ENCODE results near the gene ANKS1B.

ANKS1B gene

DNA sequence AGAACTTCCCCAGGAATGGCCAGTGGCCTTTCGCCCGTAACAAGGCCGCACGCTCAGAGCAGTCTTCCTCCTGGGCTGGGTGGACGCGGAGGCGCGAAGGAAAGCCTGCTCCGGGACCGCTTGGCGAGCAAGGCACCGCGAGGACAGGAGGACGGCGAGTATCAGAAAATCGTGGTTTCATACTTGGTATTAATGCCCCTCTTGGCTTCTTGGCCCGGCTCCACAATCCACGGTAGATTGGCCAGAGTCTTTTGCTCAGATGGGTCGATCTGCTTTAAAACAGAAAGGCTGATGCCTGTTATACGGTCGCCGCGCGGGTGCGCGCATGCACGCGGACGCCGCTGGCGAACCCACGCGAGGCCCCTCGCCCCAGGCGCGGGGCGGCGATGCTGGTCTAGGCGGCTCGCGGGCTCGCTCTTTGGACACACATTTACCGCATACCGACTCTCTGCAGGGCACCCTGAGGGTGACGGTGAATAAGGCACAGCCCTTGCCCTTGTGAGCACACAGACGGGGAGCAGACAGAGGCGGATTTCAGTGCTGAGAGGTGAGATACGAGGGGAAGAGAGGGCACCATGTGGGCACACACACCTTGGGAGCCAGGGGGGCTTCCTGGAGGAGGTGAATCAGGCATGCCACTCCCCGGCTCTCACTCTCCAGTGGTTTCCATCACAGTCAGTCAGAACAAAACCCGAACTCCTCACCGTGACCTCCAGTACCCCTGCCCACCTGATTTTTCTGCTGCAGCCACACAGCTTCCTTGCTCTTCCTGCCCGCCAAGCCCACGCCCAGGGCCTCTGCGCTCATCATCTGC lies 1239.0 kb downstream of the ANKS1B start:
- no peaks in the 10 kb centered on the region for H3K9me3 ChIP-seq (ENCODE audit: control insufficient read depth, insufficient read depth, low read depth, low read length)
- H3K9ac ChIP-seq (ENCODE audit: low read length): peak overlapping the region; percentile 52
- H3K4me1 ChIP-seq (ENCODE audit: control insufficient read depth, insufficient read depth, low read length): peaks cover 24% of the 10 kb centered on the region
- H3K36me3 ChIP-seq (ENCODE audit: control insufficient read depth, insufficient read depth, low read length): no peaks in the 10 kb centered on the region
- peak overlapping the region; percentile 59 for H3K4me3 ChIP-seq (ENCODE audit: low read depth, low read length)
- no peak overlapping the region for H3K27ac ChIP-seq (ENCODE audit: low read depth, low read length)
- H3K27me3 ChIP-seq (ENCODE audit: control insufficient read depth, insufficient read depth, low read length): peaks cover 24% of the 10 kb centered on the region

DNA sequence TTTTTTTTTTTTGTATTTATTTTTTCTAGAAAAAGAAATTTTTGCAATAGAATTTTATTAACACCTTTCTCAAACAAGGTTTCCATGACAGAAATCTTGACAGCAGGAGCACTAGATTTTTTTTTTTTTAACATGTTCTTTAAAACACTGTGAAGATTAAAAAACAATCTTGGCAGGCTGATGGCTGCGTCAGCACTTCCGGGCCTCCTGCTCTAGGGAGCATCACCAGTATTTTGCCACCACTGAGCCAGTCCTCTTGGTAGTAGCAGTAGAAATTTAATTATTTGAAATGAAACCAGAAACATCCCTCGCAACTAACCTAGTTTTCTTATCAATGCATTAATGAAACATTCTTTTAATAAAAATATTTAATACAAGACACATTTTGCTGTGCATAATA lies 1240.1 kb downstream of the ANKS1B start:
- no peaks in the 10 kb centered on the region for H3K36me3 ChIP-seq (ENCODE audit: control insufficient read depth, insufficient read depth, low read length)
- H3K9ac ChIP-seq (ENCODE audit: low read length): no peak overlapping the region
- peaks cover 18% of the 10 kb centered on the region for H3K4me1 ChIP-seq (ENCODE audit: control insufficient read depth, insufficient read depth, low read length)
- H3K4me3 ChIP-seq (ENCODE audit: low read depth, low read length): no peak overlapping the region
- H3K9me3 ChIP-seq (ENCODE audit: control insufficient read depth, insufficient read depth, low read depth, low read length): no peaks in the 10 kb centered on the region
- peaks cover 24% of the 10 kb centered on the region for H3K27me3 ChIP-seq (ENCODE audit: control insufficient read depth, insufficient read depth, low read length)
- H3K27ac ChIP-seq (ENCODE audit: low read depth, low read length): no peak overlapping the region

DNA sequence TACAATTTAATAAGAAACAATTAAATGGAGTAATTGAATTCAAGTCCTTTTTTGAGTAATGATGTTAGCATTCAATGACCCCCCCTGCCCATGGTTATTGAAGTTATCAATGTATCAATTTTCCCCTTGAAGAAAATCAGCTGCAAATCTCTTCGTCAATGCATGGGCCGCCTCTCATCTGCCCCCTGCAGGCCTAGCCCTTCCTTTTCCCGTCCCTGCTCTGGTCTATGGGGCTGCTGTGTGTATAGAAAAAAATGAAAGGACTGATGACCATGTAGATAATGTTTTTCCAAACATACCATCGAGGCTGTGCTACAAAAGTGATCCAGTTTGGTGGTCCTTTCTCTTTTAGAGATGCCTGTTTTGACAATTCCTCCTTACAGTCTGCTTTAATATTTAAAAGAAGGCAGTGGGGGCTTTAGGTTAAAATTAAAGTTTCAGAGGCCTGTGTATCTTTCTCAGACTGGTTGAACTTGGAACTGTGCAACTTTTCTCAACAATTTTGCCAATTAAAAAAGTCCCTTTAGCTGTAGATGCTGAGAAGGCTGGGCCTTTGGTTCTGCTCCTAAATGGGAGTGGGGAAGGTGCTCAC lies 1241.3 kb downstream of the ANKS1B start:
- Histone ChIP-seq H3K9me3 (ENCODE audit: control insufficient read depth, insufficient read depth, low read depth, low read length) (no peaks in the 10 kb centered on the region), H3K9ac (ENCODE audit: low read length) (no peak overlapping the region), H3K36me3 (ENCODE audit: control insufficient read depth, insufficient read depth, low read length) (no peaks in the 10 kb centered on the region), H3K27me3 (ENCODE audit: control insufficient read depth, insufficient read depth, low read length) (peaks cover 24% of the 10 kb centered on the region), H3K4me3 (ENCODE audit: low read depth, low read length) (no peak overlapping the region), H3K27ac (ENCODE audit: low read depth, low read length) (no peak overlapping the region), H3K4me1 (ENCODE audit: control insufficient read depth, insufficient read depth, low read length) (peaks cover 18% of the 10 kb centered on the region)

DNA sequence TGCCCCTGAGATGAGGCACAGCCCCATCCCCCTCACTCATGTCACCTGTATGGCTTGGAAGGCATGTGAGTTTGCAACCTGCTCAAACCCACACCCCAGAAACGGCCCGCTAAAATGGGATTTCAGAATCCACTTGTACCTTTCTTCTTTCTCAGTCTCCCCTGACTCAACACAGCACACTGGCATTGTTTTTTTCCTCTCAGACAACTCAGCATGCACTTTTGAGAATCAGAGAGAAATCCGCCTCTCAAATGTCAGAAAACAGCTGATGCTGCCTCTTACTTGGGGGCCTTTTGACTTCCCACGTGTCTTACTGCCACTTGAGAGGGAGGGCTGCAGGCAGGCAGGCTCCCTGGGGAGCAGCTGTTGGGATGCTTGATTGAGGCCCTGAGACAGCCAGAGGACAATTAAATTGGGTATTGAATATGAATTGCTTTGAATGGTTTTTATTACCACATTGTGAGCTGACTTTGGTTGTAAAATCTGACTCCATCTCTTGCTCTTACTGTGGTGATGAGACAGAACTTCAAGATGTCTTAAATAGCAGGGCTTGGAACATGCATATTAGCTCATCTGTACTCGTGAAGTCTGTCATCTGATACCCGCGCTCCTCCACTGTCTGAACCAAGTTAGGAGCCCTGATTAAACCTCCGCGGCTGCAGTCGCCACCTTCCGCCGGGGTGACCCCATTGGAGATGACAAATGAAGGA lies 1243.0 kb downstream of the ANKS1B start:
- Histone ChIP-seq H3K4me1 (ENCODE audit: control insufficient read depth, insufficient read depth, low read length) (peaks cover 18% of the 10 kb centered on the region), H3K4me3 (ENCODE audit: low read depth, low read length) (no peak overlapping the region), H3K9me3 (ENCODE audit: control insufficient read depth, insufficient read depth, low read depth, low read length) (no peaks in the 10 kb centered on the region), H3K36me3 (ENCODE audit: control insufficient read depth, insufficient read depth, low read length) (no peaks in the 10 kb centered on the region), H3K27me3 (ENCODE audit: control insufficient read depth, insufficient read depth, low read length) (peaks cover 19% of the 10 kb centered on the region), H3K27ac (ENCODE audit: low read depth, low read length) (no peak overlapping the region), H3K9ac (ENCODE audit: low read length) (no peak overlapping the region)

DNA sequence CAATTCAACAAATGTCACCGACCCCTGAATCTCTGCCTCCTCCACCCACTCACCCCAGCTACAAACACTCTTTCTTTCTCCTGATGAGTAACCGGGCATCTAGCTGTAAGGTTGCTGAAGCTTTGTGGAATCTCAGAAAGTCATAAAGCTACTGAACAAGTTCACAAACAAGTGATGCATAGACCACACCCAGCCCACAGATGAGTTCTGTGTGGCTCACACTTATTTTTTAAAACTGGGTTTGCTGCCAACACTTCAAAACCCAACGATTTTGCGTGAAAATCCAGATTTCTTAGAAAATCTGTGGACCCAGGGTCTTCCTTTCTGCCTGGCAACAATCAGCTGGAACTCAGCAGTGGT lies 1243.6 kb downstream of the ANKS1B start:
- Histone ChIP-seq H3K36me3 (ENCODE audit: control insufficient read depth, insufficient read depth, low read length) (no peaks in the 10 kb centered on the region), H3K9ac (ENCODE audit: low read length) (no peak overlapping the region), H3K4me3 (ENCODE audit: low read depth, low read length) (no peak overlapping the region), H3K27me3 (ENCODE audit: control insufficient read depth, insufficient read depth, low read length) (peaks cover 13% of the 10 kb centered on the region), H3K4me1 (ENCODE audit: control insufficient read depth, insufficient read depth, low read length) (peaks cover 18% of the 10 kb centered on the region), H3K27ac (ENCODE audit: low read depth, low read length) (no peak overlapping the region), H3K9me3 (ENCODE audit: control insufficient read depth, insufficient read depth, low read depth, low read length) (no peaks in the 10 kb centered on the region)

DNA sequence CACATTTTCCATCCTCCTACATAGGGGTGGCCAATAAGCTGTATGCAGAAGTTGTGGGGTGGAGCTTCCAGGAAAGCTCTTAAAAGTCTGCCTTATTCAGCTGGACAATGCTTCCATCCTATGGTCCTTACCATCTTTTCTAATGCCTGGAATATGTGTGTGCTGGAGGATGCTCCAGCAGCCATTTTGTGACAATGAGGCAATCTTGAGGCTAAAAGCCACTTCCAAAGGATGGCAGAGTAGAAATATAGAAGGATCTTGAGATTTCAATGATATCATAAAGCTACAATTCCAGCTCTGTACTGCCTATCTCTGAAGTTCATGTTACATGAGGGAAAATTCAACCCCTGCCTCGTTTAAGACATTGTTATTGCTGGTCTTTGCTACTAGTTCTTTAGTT lies 1244.0 kb downstream of the ANKS1B start:
- peaks cover 15% of the 10 kb centered on the region for H3K4me1 ChIP-seq (ENCODE audit: control insufficient read depth, insufficient read depth, low read length)
- H3K9me3 ChIP-seq (ENCODE audit: control insufficient read depth, insufficient read depth, low read depth, low read length): no peaks in the 10 kb centered on the region

DNA sequence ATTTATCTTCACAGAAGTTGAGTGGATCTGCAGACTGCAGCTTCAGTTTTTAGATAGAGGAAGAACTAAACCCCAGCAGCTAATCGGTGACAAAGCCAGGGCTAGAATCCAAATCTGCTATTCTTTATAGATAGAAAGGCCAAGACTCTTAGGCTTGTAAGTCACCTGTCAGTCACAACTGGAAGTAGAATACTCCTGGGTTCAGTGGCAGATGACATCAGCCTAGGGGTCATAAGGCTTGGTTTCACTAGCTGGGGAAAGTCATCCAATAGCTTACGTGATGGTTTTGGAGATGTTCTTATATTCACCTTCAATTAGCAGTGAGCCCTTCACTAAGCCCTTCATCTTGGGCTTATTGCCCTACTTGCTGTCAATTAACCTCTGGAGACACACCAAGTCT lies 1246.2 kb downstream of the ANKS1B start:
- no peak overlapping the region for H3K9ac ChIP-seq (ENCODE audit: low read length)
- H3K4me1 ChIP-seq (ENCODE audit: control insufficient read depth, insufficient read depth, low read length): peaks cover 15% of the 10 kb centered on the region
- no peaks in the 10 kb centered on the region for H3K9me3 ChIP-seq (ENCODE audit: control insufficient read depth, insufficient read depth, low read depth, low read length)

More for the DNA sequence above, 1244.0 kb downstream of the ANKS1B start:
- H3K36me3 ChIP-seq (ENCODE audit: control insufficient read depth, insufficient read depth, low read length): no peaks in the 10 kb centered on the region
- peaks cover 9% of the 10 kb centered on the region for H3K27me3 ChIP-seq (ENCODE audit: control insufficient read depth, insufficient read depth, low read length)
- H3K4me3 ChIP-seq (ENCODE audit: low read depth, low read length): no peak overlapping the region
- no peak overlapping the region for H3K27ac ChIP-seq (ENCODE audit: low read depth, low read length)
- H3K9ac ChIP-seq (ENCODE audit: low read length): no peak overlapping the region

DNA sequence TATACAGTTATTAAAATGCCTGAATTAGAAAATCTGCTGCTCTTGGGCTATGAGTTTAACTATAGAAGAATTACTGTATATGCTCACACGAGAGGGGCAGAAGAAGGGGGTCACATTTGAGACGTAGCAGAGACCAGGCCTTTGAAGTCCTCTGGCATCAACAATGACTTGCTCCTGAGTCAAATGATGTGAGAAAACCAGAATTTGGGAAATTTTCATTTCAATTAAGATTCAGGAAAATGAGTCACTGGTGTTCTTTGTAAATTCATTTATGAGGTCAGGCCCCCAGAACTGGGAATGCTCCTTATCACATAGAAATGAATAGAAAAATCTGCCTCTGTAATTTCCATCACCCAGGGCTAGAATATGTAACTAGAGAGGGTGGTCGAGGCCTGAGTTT lies 1246.7 kb downstream of the ANKS1B start:
- Histone ChIP-seq H3K9ac (ENCODE audit: low read length) (no peak overlapping the region), H3K27ac (ENCODE audit: low read depth, low read length) (no peak overlapping the region)

More for the DNA sequence above, 1246.2 kb downstream of the ANKS1B start:
- Histone ChIP-seq H3K4me3 (ENCODE audit: low read depth, low read length) (no peak overlapping the region), H3K36me3 (ENCODE audit: control insufficient read depth, insufficient read depth, low read length) (no peaks in the 10 kb centered on the region; the same call in 1 of the 2 replicates), H3K27ac (ENCODE audit: low read depth, low read length) (no peak overlapping the region), H3K27me3 (ENCODE audit: control insufficient read depth, insufficient read depth, low read length) (no peaks in the 10 kb centered on the region)

DNA sequence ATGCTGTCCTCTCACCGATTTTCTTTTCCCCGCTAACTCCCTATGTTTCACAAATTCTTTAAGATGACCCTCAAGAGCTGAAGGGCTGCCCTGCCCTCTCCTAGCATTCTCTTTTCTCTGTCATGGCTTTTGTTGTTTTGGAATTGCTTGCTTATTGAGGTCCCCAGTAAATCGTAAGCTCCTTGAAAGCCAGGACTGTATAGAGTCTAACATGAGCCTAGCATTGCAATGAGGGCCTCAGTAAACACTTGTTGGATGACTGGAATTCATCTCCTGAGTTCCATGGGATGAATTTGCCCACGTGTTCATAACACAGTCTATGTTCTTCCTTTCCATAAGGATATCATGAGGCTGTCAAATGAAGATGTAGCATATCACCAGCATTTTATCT lies 1247.4 kb downstream of the ANKS1B start:
- Histone ChIP-seq H3K9me3 (ENCODE audit: control insufficient read depth, insufficient read depth, low read depth, low read length) (no peaks in the 10 kb centered on the region), H3K27me3 (ENCODE audit: control insufficient read depth, insufficient read depth, low read length) (no peaks in the 10 kb centered on the region), H3K4me1 (ENCODE audit: control insufficient read depth, insufficient read depth, low read length) (peaks cover 12% of the 10 kb centered on the region), H3K36me3 (ENCODE audit: control insufficient read depth, insufficient read depth, low read length) (no peaks in the 10 kb centered on the region; the same call in none of the 2 replicates), H3K4me3 (ENCODE audit: low read depth, low read length) (no peak overlapping the region), H3K27ac (ENCODE audit: low read depth, low read length) (no peak overlapping the region), H3K9ac (ENCODE audit: low read length) (no peak overlapping the region)

More for the DNA sequence above, 1246.7 kb downstream of the ANKS1B start:
- Histone ChIP-seq H3K4me3 (ENCODE audit: low read depth, low read length) (no peak overlapping the region), H3K9me3 (ENCODE audit: control insufficient read depth, insufficient read depth, low read depth, low read length) (no peaks in the 10 kb centered on the region), H3K4me1 (ENCODE audit: control insufficient read depth, insufficient read depth, low read length) (peaks cover 15% of the 10 kb centered on the region), H3K36me3 (ENCODE audit: control insufficient read depth, insufficient read depth, low read length) (no peaks in the 10 kb centered on the region; the same call in 1 of the 2 replicates), H3K27me3 (ENCODE audit: control insufficient read depth, insufficient read depth, low read length) (no peaks in the 10 kb centered on the region)

DNA sequence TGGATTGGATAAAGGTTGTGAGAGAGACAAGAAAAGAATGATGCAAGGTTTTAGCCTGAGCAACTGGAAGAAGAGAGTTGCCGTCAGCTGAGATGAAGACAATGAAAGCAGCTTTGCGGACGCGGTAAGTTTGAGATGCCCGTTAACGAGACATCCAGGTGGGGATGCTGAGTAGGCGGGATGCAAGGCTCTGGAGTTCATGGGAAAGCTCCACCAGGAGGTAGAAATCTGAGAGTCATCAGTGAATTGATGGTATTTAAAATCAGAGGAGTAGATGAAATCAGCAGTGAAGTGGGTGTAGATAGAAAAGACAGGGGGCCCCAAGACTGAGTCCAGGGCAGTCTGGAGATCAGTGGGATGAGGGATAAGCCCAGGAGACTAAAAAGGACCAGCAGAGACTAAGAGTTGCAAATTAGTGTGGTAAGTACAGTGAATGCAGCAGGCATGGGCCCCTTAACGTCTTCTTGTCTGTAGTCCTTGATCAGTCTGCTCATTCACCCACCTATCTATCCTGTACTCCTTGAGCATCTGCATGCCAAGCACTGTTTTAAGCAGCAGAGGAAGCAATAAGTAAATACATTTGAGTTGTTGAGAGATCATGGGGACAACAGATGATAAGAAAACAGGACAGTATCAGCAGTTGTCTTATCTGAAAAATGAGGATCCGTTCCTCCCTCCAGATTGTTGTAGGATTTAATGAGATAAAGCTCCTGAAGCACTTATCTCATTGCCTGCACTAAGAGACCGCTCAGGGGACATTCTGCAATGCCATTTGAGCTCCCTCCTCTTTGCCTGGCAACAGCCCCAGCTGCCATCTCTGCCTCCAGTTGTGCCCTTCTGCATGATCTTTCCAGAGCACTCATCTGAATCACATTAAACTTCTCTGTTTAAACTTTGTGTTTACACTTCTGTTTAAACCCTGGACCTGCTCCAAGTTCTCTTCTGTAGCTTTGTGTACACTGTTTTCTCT lies 1248.1 kb downstream of the ANKS1B start:
- peaks cover 5% of the 10 kb centered on the region; the same call in 1 of the 2 replicates for H3K4me1 ChIP-seq (ENCODE audit: control insufficient read depth, insufficient read depth, low read length)
- H3K9me3 ChIP-seq (ENCODE audit: control insufficient read depth, insufficient read depth, low read depth, low read length): no peaks in the 10 kb centered on the region
- H3K36me3 ChIP-seq (ENCODE audit: control insufficient read depth, insufficient read depth, low read length): peaks cover 3% of the 10 kb centered on the region
- no peak overlapping the region for H3K9ac ChIP-seq (ENCODE audit: low read length)
- no peaks in the 10 kb centered on the region for H3K27me3 ChIP-seq (ENCODE audit: control insufficient read depth, insufficient read depth, low read length)
- no peak overlapping the region for H3K4me3 ChIP-seq (ENCODE audit: low read depth, low read length)
- no peak overlapping the region for H3K27ac ChIP-seq (ENCODE audit: low read depth, low read length)
